Measurements from ENCODE around the gene SAMD8. TPM values are rescaled to one million over a fixed set of nuclear protein-coding genes. Genes with fewer than 3 reads are reported as not detected.
A peak's percentile ranks its signal among the peaks of the same experiment; 100 is the strongest.

Gene SAMD8
- total RNA-seq, 1 experiment from 2014 or later, result 32.0 TPM

DNA sequence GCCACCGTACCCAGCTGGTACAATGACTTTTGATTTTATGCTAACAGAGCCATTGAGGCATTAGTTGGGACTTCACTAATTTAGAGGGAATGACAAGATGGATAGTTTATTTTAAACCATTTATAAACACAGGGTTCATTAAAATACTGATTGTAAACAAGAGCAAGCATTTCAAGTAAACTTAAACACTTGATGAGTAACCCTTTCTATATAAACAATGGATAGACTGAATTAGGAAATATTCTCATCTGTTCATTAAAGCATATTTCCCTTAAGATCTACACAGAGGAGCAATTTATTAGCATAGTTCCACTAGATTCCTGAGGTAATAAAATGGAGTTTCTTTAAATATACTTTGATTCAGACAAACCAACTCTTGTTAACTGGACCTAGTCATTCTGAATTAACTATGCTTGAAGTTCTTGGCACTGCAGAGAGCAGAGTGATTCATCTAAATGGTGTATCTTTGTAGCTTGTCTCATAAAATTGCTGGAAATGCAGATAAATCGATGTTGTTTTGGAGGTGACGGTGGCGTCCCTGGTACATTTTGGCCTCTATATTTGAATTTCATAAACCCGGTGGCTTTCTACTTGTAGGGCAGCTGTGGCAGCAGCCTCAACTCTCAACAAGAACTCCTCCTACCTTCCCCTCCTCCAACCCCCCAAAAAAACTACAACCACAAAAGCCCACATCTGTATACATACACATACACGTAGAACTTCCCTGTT, 83.7 kb downstream of the SAMD8 start:
- no peak overlapping the region for H3K27ac ChIP-seq (ENCODE audit: low read length)
- H3K4me1 ChIP-seq (ENCODE audit: control insufficient read depth, insufficient read depth, low read length), result peaks cover 9% of the 10 kb centered on the region
- in situ Hi-C loops (cut with HindIII; ENCODE audit: low pct_unique_long_range_greater_than_20kb, low sequenced_read_pairs) (no loop called here), intact Hi-C loops (cut with micrococcal nuclease; ENCODE audit: unreplicated experiment) (no loop called here)
- CTCF ChIA-PET, result interaction anchor here (1.6 kb wide), 1 partner anchor 14 kb away, joined by 4 read pairs; no protein-coding TSS in a partner anchor
- DNase-seq (ENCODE audit: low read depth, low spot score) (no peak), ATAC-seq (peak; percentile 37; the same call in 1 of the 2 replicates)
- no peak overlapping the region for H3K4me3 ChIP-seq (ENCODE audit: low read depth in 2 of 2, low read length in 2 of 2)
- TF ChIP-seq, protein P1, sequence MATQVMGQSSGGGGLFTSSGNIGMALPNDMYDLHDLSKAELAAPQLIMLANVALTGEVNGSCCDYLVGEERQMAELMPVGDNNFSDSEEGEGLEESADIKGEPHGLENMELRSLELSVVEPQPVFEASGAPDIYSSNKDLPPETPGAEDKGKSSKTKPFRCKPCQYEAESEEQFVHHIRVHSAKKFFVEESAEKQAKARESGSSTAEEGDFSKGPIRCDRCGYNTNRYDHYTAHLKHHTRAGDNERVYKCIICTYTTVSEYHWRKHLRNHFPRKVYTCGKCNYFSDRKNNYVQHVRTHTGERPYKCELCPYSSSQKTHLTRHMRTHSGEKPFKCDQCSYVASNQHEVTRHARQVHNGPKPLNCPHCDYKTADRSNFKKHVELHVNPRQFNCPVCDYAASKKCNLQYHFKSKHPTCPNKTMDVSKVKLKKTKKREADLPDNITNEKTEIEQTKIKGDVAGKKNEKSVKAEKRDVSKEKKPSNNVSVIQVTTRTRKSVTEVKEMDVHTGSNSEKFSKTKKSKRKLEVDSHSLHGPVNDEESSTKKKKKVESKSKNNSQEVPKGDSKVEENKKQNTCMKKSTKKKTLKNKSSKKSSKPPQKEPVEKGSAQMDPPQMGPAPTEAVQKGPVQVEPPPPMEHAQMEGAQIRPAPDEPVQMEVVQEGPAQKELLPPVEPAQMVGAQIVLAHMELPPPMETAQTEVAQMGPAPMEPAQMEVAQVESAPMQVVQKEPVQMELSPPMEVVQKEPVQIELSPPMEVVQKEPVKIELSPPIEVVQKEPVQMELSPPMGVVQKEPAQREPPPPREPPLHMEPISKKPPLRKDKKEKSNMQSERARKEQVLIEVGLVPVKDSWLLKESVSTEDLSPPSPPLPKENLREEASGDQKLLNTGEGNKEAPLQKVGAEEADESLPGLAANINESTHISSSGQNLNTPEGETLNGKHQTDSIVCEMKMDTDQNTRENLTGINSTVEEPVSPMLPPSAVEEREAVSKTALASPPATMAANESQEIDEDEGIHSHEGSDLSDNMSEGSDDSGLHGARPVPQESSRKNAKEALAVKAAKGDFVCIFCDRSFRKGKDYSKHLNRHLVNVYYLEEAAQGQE (IDR thresholded peaks at IDR 0.05; ENCODE audit: insufficient read depth in 1 of 2, low read depth in 2 of 2, low read length in 1 of 2), result no peak
- no TSS peak for BruUV-seq (replicated peaks)
- POLR2A ChIA-PET, result no interaction called here
- no peaks in the 10 kb centered on the region for H3K9me3 ChIP-seq (ENCODE audit: control insufficient read depth, insufficient read depth, low read depth, low read length)
- H3K36me3 ChIP-seq (ENCODE audit: control insufficient read depth, insufficient read depth, low read length), result no peaks in the 10 kb centered on the region
- no peaks in the 10 kb centered on the region for H3K27me3 ChIP-seq (ENCODE audit: control insufficient read depth, insufficient read depth, low read length)

- no TSS peak for BruUV-seq (replicated peaks)
- Histone ChIP-seq H3K36me3 (ENCODE audit: control insufficient read depth, insufficient read depth, low read length) (no peaks in the 10 kb centered on the region), H3K27ac (ENCODE audit: low read length) (no peak overlapping the region), H3K27me3 (ENCODE audit: control insufficient read depth, insufficient read depth, low read length) (no peaks in the 10 kb centered on the region), H3K4me3 (ENCODE audit: low read depth in 2 of 2, low read length in 2 of 2) (no peak overlapping the region), H3K4me1 (ENCODE audit: control insufficient read depth, insufficient read depth, low read length) (peaks cover 3% of the 10 kb centered on the region), H3K9me3 (ENCODE audit: control insufficient read depth, insufficient read depth, low read depth, low read length) (no peaks in the 10 kb centered on the region)
- no peak for ATAC-seq
- TF ChIP-seq POLR2AphosphoS5 (IDR thresholded peaks at IDR 0.05; ENCODE audit: low read depth, low read length) (no peak), CTCF (IDR thresholded peaks at IDR 0.05) (no peak), SIN3A (IDR thresholded peaks at IDR 0.05; ENCODE audit: borderline replicate concordance, insufficient read depth, low read depth, low read length) (no peak), TCF7L2 (IDR thresholded peaks at IDR 0.05; ENCODE audit: low read depth, low read length) (no peak)
- TF ChIP-seq, protein P1 (IDR thresholded peaks at IDR 0.05; ENCODE audit: insufficient read depth in 1 of 2, low read depth in 2 of 2, low read length in 1 of 2), result no peak
- ChIA-PET CTCF (interaction anchor here (1.7 kb wide), 1 partner anchor 9 kb away, joined by 3 read pairs; no protein-coding TSS in a partner anchor), POLR2A (interaction anchor here (0.8 to 1.0 kb wide), 2 partner anchors 15 to 77 kb away, joined by 3 to 7 read pairs; no protein-coding TSS in a partner anchor)
- in situ Hi-C loops (cut with HindIII; ENCODE audit: low pct_unique_long_range_greater_than_20kb, low sequenced_read_pairs) (no loop called here), intact Hi-C loops (cut with micrococcal nuclease; ENCODE audit: unreplicated experiment) (no loop called here)
- no peak for DNase-seq (ENCODE audit: low read depth, low spot score)
Observed at GRCh38 chr10:75197066-75197465, 85.6 kb downstream of the SAMD8 start.

Data from Panc1 (cell line).